ENCODE measurements around the gene CACNA2D3.

DNA sequence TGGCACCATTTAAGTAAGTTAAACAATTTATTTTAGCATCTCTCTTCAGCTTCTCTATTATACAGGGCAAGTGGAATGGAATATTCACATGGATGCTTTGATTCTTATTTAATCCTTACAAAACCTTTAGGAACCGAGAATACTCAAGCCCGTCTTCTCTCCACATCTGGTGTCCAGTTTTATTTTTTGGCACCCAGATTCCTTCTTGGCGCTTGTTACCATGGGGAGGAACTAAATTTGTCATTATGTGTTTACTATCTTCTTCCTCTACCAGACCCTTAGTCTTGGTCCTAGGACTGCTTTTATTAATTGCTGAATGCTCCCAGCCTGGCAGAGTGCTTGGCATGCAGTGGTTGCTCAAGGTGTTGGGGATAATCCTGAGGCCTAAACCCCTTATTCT, 138.8 kb downstream of the CACNA2D3 start:
- no peak for TF ChIP-seq CTCF (IDR thresholded peaks at IDR 0.05)
- TF ChIP-seq POLR2A (IDR thresholded peaks at IDR 0.05): no peak

All from lower leg skin (tissue), 3 donors.